Sigmoid colon (tissue), 7 donors: Measurements from ENCODE around the gene CLDN6. TPM values are rescaled to one million over a fixed set of nuclear protein-coding genes. Genes with fewer than 3 reads are reported as not detected.

ENCODE experiments used
- DNase-seq: peaks from one replicate; pipeline ENCODE4 v3.0.0-alpha.2; 2019
- H3K27ac ChIP-seq, 4 donors: fragments of 200-600 bp; sonication (generic); one replicate each; pipeline ENCODE4 v1.5.1; 2016 to 2019; ENCODE audit warnings: mild to moderate bottlenecking in 1 of 4
- H3K27me3 ChIP-seq, 3 donors: fragments of 200-600 bp; sonication (generic); one replicate each; pipeline ENCODE4 v1.5.1; 2019; ENCODE audit warnings: mild to moderate bottlenecking in 1 of 3
- H3K36me3 ChIP-seq, 4 donors: fragments of 200-600 bp; sonication (generic); one replicate each; pipeline ENCODE4 v1.5.1; 2016 to 2019
- H3K4me1 ChIP-seq, 4 donors: fragments of 200-600 bp; sonication (generic); one replicate each; pipeline ENCODE4 v1.5.1; 2017 to 2019
- H3K4me3 ChIP-seq, 4 donors: fragments of 200-600 bp; sonication (generic); one replicate each; pipeline ENCODE4 v1.5.1; 2017 to 2019; ENCODE audit warnings: mild to moderate bottlenecking in 2 of 4, moderate library complexity in 1 of 4
- H3K9me3 ChIP-seq, 4 donors: fragments of 200-600 bp in 3 of 4; sonication (generic) in 3 of 4; one replicate each; pipeline versions ENCODE4 v1.5.1 to v1.6.1; 2013 to 2019
- CTCF ChIP-seq, 4 experiments: fragments of 450-650 bp in 3 of 4; fragments of 200-600 bp in 1 of 4; IDR thresholded peaks; one replicate each; pipeline ENCODE4 v1.5.1; 2016 to 2019; ENCODE audit warnings: antibody characterized with exemption in 4 of 4, mild to moderate bottlenecking in 3 of 4, moderate library complexity in 2 of 4
- EP300 ChIP-seq, 4 donors: sonication (generic); formaldehyde crosslinking; IDR thresholded peaks; one replicate each; pipeline ENCODE4 v1.6.1; 2017; ENCODE audit warnings: antibody characterized with exemption in 4 of 4
- POLR2A ChIP-seq, 2 donors: fragments of 450-650 bp; IDR thresholded peaks; one replicate each; pipeline ENCODE4 v1.6.1; 2016; ENCODE audit warnings: antibody characterized with exemption in 2 of 2, mild to moderate bottlenecking in 2 of 2, moderate library complexity in 2 of 2
- POLR2AphosphoS5 ChIP-seq, 4 donors: sonication (generic); formaldehyde crosslinking; IDR thresholded peaks; one replicate each; pipeline ENCODE4 v1.6.1; 2017; ENCODE audit warnings: antibody characterized with exemption in 4 of 4
- WGBS, 2 donors: extraction: QIAGEN DNeasy Blood & Tissue Kit; methylation state at CpG; one replicate each; pipeline ENCODE4 v1.1.7; 2013; 5-methylcytosine and 5-hydroxymethylcytosine counted together
- intact Hi-C: fragments of 100-400 bp; cut with DNase I; formaldehyde crosslinking; loops from one replicate; pipeline ENCODE4 v1.15.1; 2023
- polyA plus RNA-seq, 3 donors: library from polyadenylated mRNA; stranded (reverse); fragments of 200-250 nt; gene quantifications; one replicate each; pipeline ENCODE4 v1.2.3, GENCODE V29; 2013
- total RNA-seq, 4 donors: library from RNA; depleted of rRNA; stranded (reverse); fragments of >200 nt; gene quantifications; one replicate each; pipeline ENCODE4 v1.1.0, GENCODE V29; 2016
- donor health status: healthy with polysubstance abuse.
- donor health status: Bipolar disorder and iron deficiency.
- donor health status: healthy.

The CLDN6 gene
- total and polyA plus RNA-seq, 7 donors = not detected

GRCh38 chr16:3013491-3013951 lies 4.5 kb downstream of the CLDN6 start:
- 77 to 84% methylated on average over 27 of the region's 27 CpGs for WGBS, 2 donors
- Histone ChIP-seq H3K27ac (no peak overlapping the region), H3K4me1 (peaks cover 0 to 10% (median 8%) of the 10 kb centered on the region in 4 donors), H3K4me3 (no peak overlapping the region), H3K27me3 (peaks cover 31 to 76% (median 67%) of the 10 kb centered on the region in 3 donors), H3K36me3 (no peaks in the 10 kb centered on the region), H3K9me3 (no peaks in the 10 kb centered on the region)
- intact Hi-C loops = no loop called here
- DNase-seq = no peak
- TF ChIP-seq EP300 (IDR thresholded peaks at IDR 0.05) = no peak
- TF ChIP-seq POLR2A (IDR thresholded peaks at IDR 0.05) = no peak
- TF ChIP-seq CTCF (IDR thresholded peaks at IDR 0.05) = no peak
- TF ChIP-seq POLR2AphosphoS5 (IDR thresholded peaks at IDR 0.05) = no peak

GRCh38 chr16:3012828-3013420 lies 5.1 kb downstream of the CLDN6 start, which contains the start of gene CLDN9:
Gene CLDN9 (plus strand): TSS chr16:3012923. CDS start chr16:3013363, 440 bp downstream.
- no peaks in the 10 kb centered on the region for H3K9me3 ChIP-seq
- TF ChIP-seq POLR2A (IDR thresholded peaks at IDR 0.05) = no peak
- no peak for TF ChIP-seq POLR2AphosphoS5 (IDR thresholded peaks at IDR 0.05)
- no peak for TF ChIP-seq CTCF (IDR thresholded peaks at IDR 0.05)
- TF ChIP-seq EP300 (IDR thresholded peaks at IDR 0.05) = no peak
- 27 to 43% methylated on average over 27 of the region's 27 CpGs for WGBS, 2 donors
- H3K36me3 ChIP-seq = no peaks in the 10 kb centered on the region
- peaks cover 30 to 76% (median 67%) of the 10 kb centered on the region in 3 donors for H3K27me3 ChIP-seq
- DNase-seq = no peak
- intact Hi-C loops = no loop called here
- no peak within 1 kb of the TSS for H3K27ac ChIP-seq
- no peak within 1 kb of the TSS for H3K4me3 ChIP-seq
- peaks cover 0 to 7% (median 4%) of the 10 kb centered on the region in 4 donors for H3K4me1 ChIP-seq

GRCh38 chr16:3012246-3012645 lies 5.7 kb downstream of the CLDN6 start:
- DNase-seq = no peak
- TF ChIP-seq CTCF (IDR thresholded peaks at IDR 0.05) = no peak
- no peak for TF ChIP-seq POLR2A (IDR thresholded peaks at IDR 0.05)
- no peak for TF ChIP-seq EP300 (IDR thresholded peaks at IDR 0.05)
- no peak for TF ChIP-seq POLR2AphosphoS5 (IDR thresholded peaks at IDR 0.05)
- H3K27me3 ChIP-seq = peaks cover 23 to 76% (median 67%) of the 10 kb centered on the region in 3 donors
- H3K4me1 ChIP-seq = no peaks in the 10 kb centered on the region
- no peaks in the 10 kb centered on the region for H3K9me3 ChIP-seq
- H3K36me3 ChIP-seq = no peaks in the 10 kb centered on the region
- H3K4me3 ChIP-seq = no peak overlapping the region
- WGBS, 2 donors = 13 to 34% methylated on average over 19 of the region's 19 CpGs
- no peak overlapping the region for H3K27ac ChIP-seq
- intact Hi-C loops = no loop called here

GRCh38 chr16:3010510-3010909 lies 7.5 kb downstream of the CLDN6 start:
- H3K9me3 ChIP-seq = no peaks in the 10 kb centered on the region
- no peak overlapping the region for H3K27ac ChIP-seq
- no peaks in the 10 kb centered on the region for H3K36me3 ChIP-seq
- peaks cover 24 to 87% (median 77%) of the 10 kb centered on the region in 3 donors for H3K27me3 ChIP-seq
- no peak for DNase-seq
- WGBS, 2 donors = 94 to 95% methylated on average over 8 of the region's 8 CpGs
- H3K4me3 ChIP-seq = no peak overlapping the region
- intact Hi-C loops = no loop called here
- TF ChIP-seq POLR2AphosphoS5 (IDR thresholded peaks at IDR 0.05) = no peak
- TF ChIP-seq EP300 (IDR thresholded peaks at IDR 0.05) = no peak
- no peak for TF ChIP-seq CTCF (IDR thresholded peaks at IDR 0.05)
- TF ChIP-seq POLR2A (IDR thresholded peaks at IDR 0.05) = no peak
- H3K4me1 ChIP-seq = no peaks in the 10 kb centered on the region
